Measurements from ENCODE around the gene ASF1A.
"Not testable (repeated sequence)": the region's sequence is repeated elsewhere in the genome, so short reads cannot be mapped to it uniquely, and the experiment has no call there.

GRCh38 chr6:118868901-118869300 lies 25.1 kb upstream of the ASF1A start:
- TF ChIP-seq EZH2 (IDR thresholded peaks at IDR 0.05; ENCODE audit: borderline replicate concordance); CTCF (IDR thresholded peaks at IDR 0.05; ENCODE audit: poor library complexity); EZH2phosphoT487 (IDR thresholded peaks at IDR 0.05; ENCODE audit: low read depth, severe bottlenecking, unreplicated experiment): not testable (repeated sequence)

All from hepatocyte (in vitro differentiated cells).